Epithelial cell of prostate (primary cell): Measurements from ENCODE around the gene SLC10A2.
"Not testable (repeated sequence)": the region's sequence is repeated elsewhere in the genome, so short reads cannot be mapped to it uniquely, and the experiment has no call there.

ENCODE experiments used
- DNase-seq: peaks from one replicate; pipeline ENCODE4 v3.0.0-alpha.2; 2011; ENCODE audit warnings: low read depth, low spot score
- H3K27ac ChIP-seq: fragments of 450-650 bp; 2 replicates; pipeline ENCODE4 v1.5.1; 2017; ENCODE audit warnings: mild to moderate bottlenecking

Gene SLC10A2, protein sequence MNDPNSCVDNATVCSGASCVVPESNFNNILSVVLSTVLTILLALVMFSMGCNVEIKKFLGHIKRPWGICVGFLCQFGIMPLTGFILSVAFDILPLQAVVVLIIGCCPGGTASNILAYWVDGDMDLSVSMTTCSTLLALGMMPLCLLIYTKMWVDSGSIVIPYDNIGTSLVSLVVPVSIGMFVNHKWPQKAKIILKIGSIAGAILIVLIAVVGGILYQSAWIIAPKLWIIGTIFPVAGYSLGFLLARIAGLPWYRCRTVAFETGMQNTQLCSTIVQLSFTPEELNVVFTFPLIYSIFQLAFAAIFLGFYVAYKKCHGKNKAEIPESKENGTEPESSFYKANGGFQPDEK

DNA sequence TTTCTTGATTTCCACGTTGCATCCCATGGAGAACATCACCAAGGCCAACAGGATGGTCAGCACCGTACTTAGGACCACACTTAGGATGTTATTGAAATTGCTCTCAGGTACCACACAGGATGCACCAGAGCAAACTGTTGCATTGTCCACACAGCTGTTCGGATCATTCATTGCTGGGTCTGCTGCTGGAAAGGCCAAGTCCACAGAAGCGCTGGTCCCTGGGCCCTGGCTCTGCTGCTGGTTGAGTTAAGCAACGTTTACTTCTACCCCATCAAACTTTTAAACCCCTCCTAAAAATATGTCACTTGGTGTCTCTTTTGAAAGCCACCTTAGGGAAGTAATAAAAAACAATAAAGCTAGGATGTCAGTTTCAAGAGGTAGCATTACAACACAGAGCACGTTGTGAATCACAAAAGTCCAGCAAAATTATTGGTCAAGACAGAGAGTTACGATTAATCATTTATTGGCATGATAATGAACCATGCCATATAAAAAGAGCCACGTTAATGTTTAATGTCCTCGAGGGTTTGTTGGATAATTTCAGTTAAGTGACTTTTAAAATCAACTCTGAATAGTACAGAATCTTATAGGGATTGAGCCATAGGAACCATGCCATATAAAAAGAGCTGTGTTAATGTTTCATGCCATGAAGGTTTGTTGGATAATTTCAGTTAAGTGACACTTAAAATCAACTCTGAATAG, at the start of gene SLC10A2:
TSS of gene SLC10A2 (minus strand) at position 339 of the 702 bp plus-strand sequence. CDS start at position 171, 168 bp downstream.
- no peak for DNase-seq
- no peak within 1 kb of the TSS for H3K27ac ChIP-seq

GRCh38 chr13:103107580-103107979, 41.4 kb upstream of the SLC10A2 start:
- no peak for DNase-seq
- H3K27ac ChIP-seq, result no peak overlapping the region

- DNase-seq, result no peak
- no peak overlapping the region for H3K27ac ChIP-seq
Measured at GRCh38 chr13:103104340-103104739, 38.1 kb upstream of the SLC10A2 start.

- DNase-seq, H3K27ac ChIP-seq: not testable (repeated sequence)
Measured at GRCh38 chr13:103103456-103103855, 37.2 kb upstream of the SLC10A2 start.

DNA sequence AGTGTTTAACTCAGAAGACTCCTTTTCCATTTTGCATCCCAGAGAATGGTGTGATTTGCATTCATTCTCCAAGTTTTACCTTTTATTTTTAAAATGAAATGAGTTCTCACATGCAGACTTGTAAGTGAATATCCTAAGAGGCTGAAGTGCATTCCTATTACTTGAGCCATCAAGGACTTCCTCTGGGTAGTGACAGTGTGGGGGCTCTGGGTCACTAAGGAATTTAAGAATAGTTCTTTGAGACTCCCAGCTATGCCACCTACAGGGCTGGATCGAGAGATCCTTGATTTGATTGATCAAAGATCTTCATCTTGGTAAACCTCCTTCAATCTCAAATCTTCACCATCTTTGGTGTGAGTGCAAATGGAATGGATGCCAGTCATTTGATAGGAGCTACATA, 36.3 kb upstream of the SLC10A2 start:
- DNase-seq, result no peak
- no peak overlapping the region for H3K27ac ChIP-seq

- DNase-seq, result no peak
- no peak overlapping the region for H3K27ac ChIP-seq
Measured at GRCh38 chr13:103101901-103102300, 35.7 kb upstream of the SLC10A2 start.

DNA sequence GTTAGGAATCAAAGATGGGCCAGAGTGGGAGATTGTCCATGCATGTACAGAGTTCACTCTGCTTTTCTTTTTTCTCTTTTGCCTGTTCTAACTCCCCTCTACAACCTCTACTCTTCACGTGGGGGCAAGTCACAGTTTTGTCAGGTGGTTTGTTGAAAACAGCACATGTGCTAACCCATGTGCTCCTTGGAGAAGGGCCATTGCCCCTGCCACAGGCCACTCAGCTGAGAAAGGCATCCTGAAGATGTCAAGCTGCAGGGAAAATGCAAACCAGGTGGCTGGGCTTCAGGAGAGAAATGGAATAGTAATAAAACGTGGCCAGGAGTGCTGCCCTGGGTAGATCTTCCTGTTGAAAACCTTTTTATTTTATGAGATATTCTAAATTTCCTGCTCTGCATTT, 35.3 kb upstream of the SLC10A2 start:
- DNase-seq, result no peak
- no peak overlapping the region for H3K27ac ChIP-seq

DNA sequence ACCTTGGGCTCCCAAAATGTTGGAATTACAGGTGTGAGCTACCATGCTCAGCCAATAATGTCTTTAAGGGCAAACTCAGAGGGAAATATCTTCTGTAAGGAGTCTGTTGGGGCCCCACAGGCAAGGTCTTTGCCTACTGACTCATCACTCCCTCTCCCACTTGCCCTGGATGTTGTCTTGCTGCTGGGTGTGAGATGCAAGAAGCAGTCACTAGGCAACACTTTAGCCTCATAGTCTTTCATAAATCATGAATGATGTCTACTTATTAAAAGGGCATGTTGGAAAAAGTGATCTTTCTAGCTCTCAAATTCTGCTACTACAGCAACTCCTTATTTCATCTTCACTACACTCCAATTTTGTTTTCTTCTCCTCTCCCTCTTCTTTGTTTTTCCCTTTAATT, 34.6 kb upstream of the SLC10A2 start:
- H3K27ac ChIP-seq, result peak overlapping the region; percentile 51

GRCh38 chr13:103099722-103100293, 33.6 kb upstream of the SLC10A2 start:
- H3K27ac ChIP-seq, result peak overlapping the region; percentile 51
- DNase-seq, result peak; percentile 24

More for the DNA sequence above, 34.6 kb upstream of the SLC10A2 start:
- peak; percentile 14 for DNase-seq

- DNase-seq, result no peak
- no peak overlapping the region for H3K27ac ChIP-seq
Measured at GRCh38 chr13:103098535-103098934, 32.3 kb upstream of the SLC10A2 start.

DNA sequence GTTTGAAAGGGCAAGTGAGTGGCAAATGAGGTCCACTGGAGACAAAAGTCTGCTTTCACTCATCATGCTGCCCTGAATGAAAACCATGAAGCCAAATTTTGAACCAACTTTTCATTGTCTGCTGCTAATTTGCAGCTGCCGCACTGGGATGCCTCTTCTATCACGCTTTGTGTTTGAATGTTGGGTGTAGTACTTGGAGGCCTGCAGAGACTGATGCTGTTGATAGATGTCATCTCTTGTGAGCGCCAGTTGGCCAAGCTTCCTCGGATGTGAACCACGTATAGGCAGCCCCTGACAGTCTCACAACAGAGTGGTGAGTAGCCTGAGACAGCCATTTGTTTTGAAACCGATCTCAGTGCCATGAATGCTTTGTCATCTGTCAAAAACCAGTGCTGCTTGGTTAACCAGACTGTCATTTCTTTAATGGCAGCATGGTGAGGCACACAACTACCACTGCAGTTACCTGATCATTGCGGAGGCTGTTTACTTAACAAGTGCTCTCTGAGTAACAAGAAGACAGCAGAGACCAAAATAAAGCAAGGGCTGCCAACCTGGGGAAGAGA, 31.2 kb upstream of the SLC10A2 start:
- no peak overlapping the region for H3K27ac ChIP-seq
- no peak for DNase-seq

DNA sequence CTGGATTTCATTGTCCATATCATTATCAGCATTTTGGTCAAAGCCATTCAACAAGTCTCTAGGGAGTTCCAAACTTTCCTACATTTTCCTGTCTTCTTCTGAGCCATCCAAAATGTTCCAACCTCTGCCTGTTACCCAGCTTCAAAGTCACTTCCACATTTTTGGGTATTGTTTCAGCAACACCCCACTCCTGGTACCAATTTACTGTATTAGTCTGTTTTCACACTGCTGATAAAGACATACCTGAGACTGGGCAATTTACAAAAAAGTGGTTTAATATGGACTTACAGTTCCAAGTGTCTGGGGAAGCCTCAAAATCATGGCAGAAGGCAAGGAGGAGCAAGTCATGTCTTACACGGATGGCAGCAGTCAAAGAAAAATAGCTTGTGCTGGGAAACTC, 27.4 kb upstream of the SLC10A2 start:
- H3K27ac ChIP-seq, DNase-seq: not testable (repeated sequence)

DNA sequence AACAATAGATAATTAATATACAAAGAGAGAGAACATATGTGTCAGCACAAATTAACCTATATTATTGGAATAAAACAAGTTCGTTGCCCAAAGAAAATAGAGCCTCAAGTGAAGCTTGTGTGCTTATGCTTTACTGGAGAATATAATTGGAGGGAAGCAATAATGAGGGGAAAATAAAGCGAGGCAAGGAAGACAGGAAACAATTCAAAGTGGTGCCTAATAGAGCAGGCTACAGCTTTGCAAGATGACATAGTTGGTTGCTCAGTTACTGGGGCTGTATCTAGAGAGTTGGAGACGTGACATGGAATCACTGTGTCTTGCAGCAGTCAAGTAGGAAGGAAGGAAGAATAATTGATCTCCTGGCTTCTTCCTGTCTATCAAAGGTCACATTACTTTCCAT, 21.1 kb upstream of the SLC10A2 start:
- no peak for DNase-seq
- no peak overlapping the region for H3K27ac ChIP-seq

DNA sequence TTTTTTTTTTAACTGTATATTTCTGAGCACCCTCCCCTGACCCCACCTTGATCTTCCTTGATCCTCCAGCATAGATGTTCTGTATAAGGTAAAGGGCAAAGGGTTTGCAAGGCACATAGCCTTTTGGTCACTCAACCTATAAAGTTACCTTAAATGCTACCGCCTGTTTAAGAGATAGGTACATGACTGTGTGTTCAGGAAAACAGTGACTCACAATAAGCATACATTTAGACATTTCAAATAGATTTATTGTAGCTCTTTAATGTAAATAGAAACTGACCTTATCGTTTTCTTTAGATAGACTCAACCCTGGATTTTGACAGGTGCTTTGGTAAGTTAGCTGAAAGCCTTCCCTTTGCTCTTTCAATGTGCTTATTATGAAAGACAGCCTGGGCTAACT, 15.2 kb upstream of the SLC10A2 start:
- no peak for DNase-seq
- H3K27ac ChIP-seq, result no peak overlapping the region

- no peak for DNase-seq
- H3K27ac ChIP-seq, result no peak overlapping the region
Measured at GRCh38 chr13:103078158-103078557, 11.9 kb upstream of the SLC10A2 start.

- H3K27ac ChIP-seq, result no peak overlapping the region
- no peak for DNase-seq
Measured at GRCh38 chr13:103068836-103069235, 2.6 kb upstream of the SLC10A2 start.

- DNase-seq, result peak; percentile 14
Measured at GRCh38 chr13:103067751-103068555, 1.7 kb upstream of the SLC10A2 start.

DNA sequence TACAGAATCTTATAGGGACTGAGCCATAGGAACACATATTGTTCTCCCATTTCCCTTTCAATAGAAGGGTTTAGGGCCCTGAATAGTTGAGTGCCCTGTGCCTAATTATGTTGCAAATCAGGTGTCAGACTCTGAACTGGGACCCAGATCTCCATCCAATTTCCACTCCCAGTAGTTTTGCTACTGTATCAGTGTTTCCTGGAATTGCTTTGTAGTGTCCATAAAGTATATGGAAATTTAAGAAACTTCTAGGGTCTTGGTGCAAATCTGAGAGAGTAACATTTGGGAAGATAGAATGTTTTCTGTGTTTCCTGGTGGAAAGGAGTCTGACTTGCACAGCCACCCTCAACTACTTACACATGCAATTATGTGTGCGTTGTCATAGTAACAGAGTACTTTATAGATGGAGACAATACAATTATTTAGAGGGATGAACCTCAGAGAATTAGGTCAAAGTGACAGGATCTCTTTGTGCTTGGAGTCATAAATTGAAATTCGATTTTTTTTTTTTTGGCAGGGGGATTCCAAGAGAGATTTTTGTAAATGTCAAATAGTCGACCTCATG, 646 bp upstream of the SLC10A2 start:
- no peak overlapping the region for H3K27ac ChIP-seq
- no peak for DNase-seq

More at GRCh38 chr13:103067751-103068555, 1.7 kb upstream of the SLC10A2 start:
- H3K27ac ChIP-seq, result no peak overlapping the region

DNA sequence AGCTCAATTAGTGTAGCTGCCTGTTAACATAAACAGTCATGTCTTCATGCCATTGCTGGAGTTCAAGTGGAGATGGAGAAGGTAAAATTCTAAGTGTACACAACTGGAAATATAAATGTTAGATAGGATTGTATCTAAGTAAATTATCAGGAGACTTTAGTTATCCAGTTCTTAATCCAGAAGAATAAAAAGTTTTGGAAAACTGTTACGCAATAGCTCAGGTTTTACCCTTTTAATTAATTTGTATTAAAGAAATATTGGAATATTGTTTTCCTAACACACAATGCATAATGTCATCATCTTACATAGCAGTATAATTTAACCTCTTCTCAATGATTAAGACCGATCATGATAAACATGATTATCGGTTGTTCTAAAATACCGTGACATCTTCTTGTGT, 2.8 kb downstream of the SLC10A2 start:
- no peak for DNase-seq
- H3K27ac ChIP-seq, result no peak overlapping the region

GRCh38 chr13:103062079-103062478, 4.1 kb downstream of the SLC10A2 start:
- H3K27ac ChIP-seq, result no peak overlapping the region
- no peak for DNase-seq
